Suprapubic skin (tissue), 4 donors: ENCODE results near the gene NAALADL2. TPM values are rescaled to one million over a fixed set of nuclear protein-coding genes. Genes with fewer than 3 reads are reported as not detected.

Experiments used
- DNase-seq, 2 donors: peaks; one replicate each; pipeline ENCODE4 v3.0.0-alpha.2; 2019; ENCODE audit warnings: low spot score in 2 of 2
- H3K27ac ChIP-seq: fragments of 200-600 bp; sonication (generic); one replicate; pipeline ENCODE4 v1.5.1; 2019
- H3K27me3 ChIP-seq: fragments of 200-600 bp; sonication (generic); one replicate; pipeline ENCODE4 v1.5.1; 2019
- H3K36me3 ChIP-seq: fragments of 200-600 bp; sonication (generic); one replicate; pipeline ENCODE4 v1.5.1; 2019
- H3K4me1 ChIP-seq: fragments of 200-600 bp; sonication (generic); one replicate; pipeline ENCODE4 v1.5.1; 2019
- H3K4me3 ChIP-seq: fragments of 200-600 bp; sonication (generic); one replicate; pipeline ENCODE4 v1.5.1; 2019; ENCODE audit warnings: mild to moderate bottlenecking
- H3K9me3 ChIP-seq: fragments of 200-600 bp; sonication (generic); one replicate; pipeline ENCODE4 v1.5.1; 2019
- EP300 ChIP-seq: sonication (generic); formaldehyde crosslinking; IDR thresholded peaks from one replicate; pipeline ENCODE4 v1.6.1; 2017; ENCODE audit warnings: antibody characterized with exemption
- POLR2A ChIP-seq, 2 donors: fragments of 450-650 bp; IDR thresholded peaks; one replicate each; pipeline ENCODE4 v1.6.1; 2017; ENCODE audit warnings: antibody characterized with exemption in 2 of 2, mild to moderate bottlenecking in 2 of 2, moderate library complexity in 2 of 2
- POLR2AphosphoS5 ChIP-seq, 3 donors: sonication (generic); formaldehyde crosslinking; IDR thresholded peaks; one replicate each; pipeline ENCODE4 v1.6.1; 2017; ENCODE audit warnings: antibody characterized with exemption in 3 of 3
- WGBS: methylation state at CpG from one replicate; pipeline ENCODE4 v1.1.5; 2018; 5-methylcytosine and 5-hydroxymethylcytosine counted together
- total RNA-seq, 4 donors: library from RNA; depleted of rRNA; stranded (reverse); fragments of >200 nt; gene quantifications; one replicate each; pipeline ENCODE4 v1.1.0, GENCODE V29; 2016
- TF ChIP-seq, protein P1 (sequence below), 2 donors: fragments of 200-600 bp in 1 of 2; fragments of 450-650 bp in 1 of 2; sonication (generic) in 1 of 2; IDR thresholded peaks; one replicate each; pipeline ENCODE4 v1.5.1; 2016 to 2019; ENCODE audit warnings: antibody characterized with exemption in 2 of 2, mild to moderate bottlenecking in 1 of 2, moderate library complexity in 1 of 2

The NAALADL2 gene
- total RNA-seq, 4 donors from 2014 or later, result 4.0 to 10.5 (median 8.5) TPM

DNA sequence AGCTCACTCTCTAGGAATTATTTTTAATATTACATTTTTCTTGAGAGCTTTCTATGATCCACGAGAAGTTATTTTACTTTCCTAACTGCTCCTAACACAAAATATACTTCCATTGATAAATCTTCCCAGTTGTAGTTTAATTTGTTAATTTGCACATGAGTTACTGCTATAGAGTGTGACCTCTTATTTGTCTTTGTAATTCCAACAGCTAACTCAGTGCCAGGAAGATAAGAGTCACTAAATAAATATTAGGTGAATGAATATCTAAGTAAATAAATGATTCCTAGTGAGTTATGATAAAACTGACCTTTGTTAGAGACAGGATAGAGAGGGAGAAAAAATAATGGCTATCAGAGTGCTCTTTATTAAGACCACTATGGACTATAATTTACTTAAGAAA, 319.9 kb downstream of the NAALADL2 start:
- no peaks in the 10 kb centered on the region for H3K4me1 ChIP-seq
- 86% methylated on average over 1 of the region's 1 CpG for WGBS
- no peaks in the 10 kb centered on the region for H3K9me3 ChIP-seq

DNA sequence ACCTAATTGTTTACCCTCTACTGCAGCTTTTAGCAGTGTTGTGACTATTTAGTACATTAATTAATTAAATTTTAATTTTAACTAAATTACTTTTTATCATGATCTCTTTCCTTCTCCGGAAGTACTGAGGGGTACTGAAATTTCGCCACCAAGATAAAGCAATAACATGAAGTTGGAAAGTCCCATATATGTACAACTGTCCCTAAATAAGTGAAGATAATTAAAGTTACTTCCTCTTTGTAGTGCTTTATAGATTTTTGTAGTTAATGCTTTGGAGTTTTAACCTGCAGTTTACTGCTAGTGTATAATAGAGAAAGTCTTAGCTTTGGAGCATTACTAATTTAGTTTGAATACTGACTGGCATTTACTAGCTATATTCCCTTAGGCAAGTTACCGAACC, 325.3 kb downstream of the NAALADL2 start:
- H3K4me3 ChIP-seq, result no peak overlapping the region
- no peak for DNase-seq
- H3K4me1 ChIP-seq, result no peaks in the 10 kb centered on the region
- TF ChIP-seq EP300 (no peak), POLR2AphosphoS5 (IDR thresholded peaks at IDR 0.05) (no peak), POLR2A (IDR thresholded peaks at IDR 0.05) (no peak)
- TF ChIP-seq, protein P1, sequence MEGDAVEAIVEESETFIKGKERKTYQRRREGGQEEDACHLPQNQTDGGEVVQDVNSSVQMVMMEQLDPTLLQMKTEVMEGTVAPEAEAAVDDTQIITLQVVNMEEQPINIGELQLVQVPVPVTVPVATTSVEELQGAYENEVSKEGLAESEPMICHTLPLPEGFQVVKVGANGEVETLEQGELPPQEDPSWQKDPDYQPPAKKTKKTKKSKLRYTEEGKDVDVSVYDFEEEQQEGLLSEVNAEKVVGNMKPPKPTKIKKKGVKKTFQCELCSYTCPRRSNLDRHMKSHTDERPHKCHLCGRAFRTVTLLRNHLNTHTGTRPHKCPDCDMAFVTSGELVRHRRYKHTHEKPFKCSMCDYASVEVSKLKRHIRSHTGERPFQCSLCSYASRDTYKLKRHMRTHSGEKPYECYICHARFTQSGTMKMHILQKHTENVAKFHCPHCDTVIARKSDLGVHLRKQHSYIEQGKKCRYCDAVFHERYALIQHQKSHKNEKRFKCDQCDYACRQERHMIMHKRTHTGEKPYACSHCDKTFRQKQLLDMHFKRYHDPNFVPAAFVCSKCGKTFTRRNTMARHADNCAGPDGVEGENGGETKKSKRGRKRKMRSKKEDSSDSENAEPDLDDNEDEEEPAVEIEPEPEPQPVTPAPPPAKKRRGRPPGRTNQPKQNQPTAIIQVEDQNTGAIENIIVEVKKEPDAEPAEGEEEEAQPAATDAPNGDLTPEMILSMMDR (IDR thresholded peaks at IDR 0.05), result no peak
- 80% methylated on average over 3 of the region's 3 CpGs for WGBS
- no peak overlapping the region for H3K27ac ChIP-seq
- no peaks in the 10 kb centered on the region for H3K9me3 ChIP-seq
- H3K36me3 ChIP-seq, result no peaks in the 10 kb centered on the region
- no peaks in the 10 kb centered on the region for H3K27me3 ChIP-seq

More for the DNA sequence above, 319.9 kb downstream of the NAALADL2 start:
- Histone ChIP-seq H3K36me3 (no peaks in the 10 kb centered on the region), H3K27ac (no peak overlapping the region), H3K27me3 (no peaks in the 10 kb centered on the region), H3K4me3 (no peak overlapping the region)
- DNase-seq, result no peak
- TF ChIP-seq POLR2AphosphoS5 (IDR thresholded peaks at IDR 0.05) (no peak), EP300 (no peak), POLR2A (IDR thresholded peaks at IDR 0.05) (no peak)
- TF ChIP-seq, protein P1 (IDR thresholded peaks at IDR 0.05), result no peak

GRCh38 chr3:175185903-175186302, 326.8 kb downstream of the NAALADL2 start:
- no peak for DNase-seq
- Histone ChIP-seq H3K27me3 (no peaks in the 10 kb centered on the region), H3K36me3 (no peaks in the 10 kb centered on the region), H3K4me3 (no peak overlapping the region), H3K4me1 (no peaks in the 10 kb centered on the region), H3K9me3 (no peaks in the 10 kb centered on the region), H3K27ac (no peak overlapping the region)
- TF ChIP-seq, protein P1 (IDR thresholded peaks at IDR 0.05), result no peak
- no peak for TF ChIP-seq POLR2A (IDR thresholded peaks at IDR 0.05)
- TF ChIP-seq EP300, result no peak
- no peak for TF ChIP-seq POLR2AphosphoS5 (IDR thresholded peaks at IDR 0.05)
- 93% methylated on average over 1 of the region's 1 CpG for WGBS

- no peak for DNase-seq
- Histone ChIP-seq H3K27ac (no peak overlapping the region), H3K9me3 (no peaks in the 10 kb centered on the region), H3K4me1 (no peaks in the 10 kb centered on the region), H3K4me3 (no peak overlapping the region), H3K36me3 (no peaks in the 10 kb centered on the region), H3K27me3 (no peaks in the 10 kb centered on the region)
- TF ChIP-seq POLR2AphosphoS5 (IDR thresholded peaks at IDR 0.05) (no peak), POLR2A (IDR thresholded peaks at IDR 0.05) (no peak), EP300 (no peak)
- TF ChIP-seq, protein P1 (IDR thresholded peaks at IDR 0.05), result no peak
- WGBS, result 75% methylated on average over 3 of the region's 3 CpGs
Measured at GRCh38 chr3:175186511-175186910, 327.4 kb downstream of the NAALADL2 start.

- Histone ChIP-seq H3K36me3 (no peaks in the 10 kb centered on the region), H3K27me3 (no peaks in the 10 kb centered on the region), H3K4me1 (no peaks in the 10 kb centered on the region), H3K9me3 (no peaks in the 10 kb centered on the region), H3K27ac (no peak overlapping the region), H3K4me3 (no peak overlapping the region)
- DNase-seq, result no peak
- 90% methylated on average over 2 of the region's 2 CpGs for WGBS
- TF ChIP-seq, protein P1 (IDR thresholded peaks at IDR 0.05), result no peak
- TF ChIP-seq POLR2A (IDR thresholded peaks at IDR 0.05) (no peak), POLR2AphosphoS5 (IDR thresholded peaks at IDR 0.05) (no peak), EP300 (no peak)
Measured at GRCh38 chr3:175187586-175187985, 328.5 kb downstream of the NAALADL2 start.
